GM10266 (cell line): ENCODE results near the gene IMMT.
A peak's percentile ranks its signal among the peaks of the same experiment; 100 is the strongest.
"Not testable (repeated sequence)": the region's sequence is repeated elsewhere in the genome, so short reads cannot be mapped to it uniquely, and the experiment has no call there.

Experiments used
- DNase-seq: peaks from one replicate; pipeline ENCODE4 v3.0.0; 2012; ENCODE audit errors: extremely low spot score
- CTCF ChIP-seq: IDR thresholded peaks from 2 replicates; pipeline ENCODE4 v1.5.1; 2012; ENCODE audit warnings: mild to moderate bottlenecking, low read depth; ENCODE audit not compliant: control insufficient read depth, insufficient read depth; ENCODE audit errors: missing control alignments

The IMMT gene

GRCh38 chr2:86195055-86195807 is at the start of gene IMMT:
IMMT (minus strand) TSS chr2:86195462; CDS start chr2:86195382, 80 bp downstream.
- no peak for TF ChIP-seq CTCF

GRCh38 chr2:86244781-86245180 is 49.5 kb upstream of the IMMT start:
- DNase-seq = not testable (repeated sequence)

More at GRCh38 chr2:86195055-86195807, at the start of gene IMMT:
- DNase-seq = peak; percentile 87

- TF ChIP-seq CTCF = no peak
- peak; percentile 40 for DNase-seq
Observed at GRCh38 chr2:86243950-86244733, 48.9 kb upstream of the IMMT start.

- no peak for DNase-seq
- no peak for TF ChIP-seq CTCF
Observed at GRCh38 chr2:86243272-86243671, 48.0 kb upstream of the IMMT start.

GRCh38 chr2:86241611-86242010 is 46.3 kb upstream of the IMMT start:
- no peak for DNase-seq
- no peak for TF ChIP-seq CTCF

GRCh38 chr2:86240251-86240650 is 45.0 kb upstream of the IMMT start:
- no peak for TF ChIP-seq CTCF
- DNase-seq = no peak

- TF ChIP-seq CTCF = no peak
- DNase-seq = no peak
Observed at GRCh38 chr2:86239745-86240144, 44.5 kb upstream of the IMMT start.
